MCF 10A (cell line): ENCODE results near the gene LRRC27. TPM values are rescaled to one million over a fixed set of nuclear protein-coding genes. Genes with fewer than 3 reads are reported as not detected.

Experiments used
- BruUV-seq: library from RNA; stranded (reverse); fragments of 400-500 nt; replicated peaks from 2 replicates; lab custom pipeline; 2021; lab: Mats Ljungman, UMichigan
- CTCF ChIA-PET: fragments of 300-600 bp; sonication (Branson Sonifier 250); formaldehyde crosslinking; extraction: SDS; loops from one replicate; lab custom pipeline; 2021; ENCODE audit warnings: antibody characterized with exemption, inconsistent platforms; lab: Yijun Ruan, JAX
- POLR2A ChIA-PET: fragments of 300-600, 350-650 bp; sonication (Branson Sonifier 250); formaldehyde crosslinking; extraction: SDS; loops from one replicate; lab custom pipeline; 2020; ENCODE audit warnings: antibody characterized with exemption, inconsistent platforms; lab: Yijun Ruan, JAX
- DNase-seq: peaks from one replicate; pipeline ENCODE4 v3.0.0-alpha.2; 2018; ENCODE audit not compliant: unreplicated experiment
- H3K27ac Mint-ChIP-seq: one replicate; pipeline ENCODE4 v1.8.0; 2022; ENCODE audit warnings: mild to moderate bottlenecking, low read depth, mixed read lengths; ENCODE audit not compliant: unreplicated experiment
- H3K27me3 Mint-ChIP-seq: one replicate; pipeline ENCODE4 v1.8.0; 2022; ENCODE audit warnings: mixed read lengths; ENCODE audit not compliant: insufficient read depth, unreplicated experiment
- H3K36me3 Mint-ChIP-seq: one replicate; pipeline ENCODE4 v1.8.0; 2022; ENCODE audit warnings: mild to moderate bottlenecking, moderate library complexity, mixed read lengths; ENCODE audit not compliant: insufficient read depth, unreplicated experiment
- H3K4me1 Mint-ChIP-seq: one replicate; pipeline ENCODE4 v1.8.0; 2022; ENCODE audit warnings: mixed read lengths; ENCODE audit not compliant: insufficient read depth, unreplicated experiment
- H3K4me3 Mint-ChIP-seq: one replicate; pipeline ENCODE4 v1.8.0; 2022; ENCODE audit warnings: mild to moderate bottlenecking, moderate library complexity, mixed read lengths; ENCODE audit not compliant: unreplicated experiment
- H3K9me3 Mint-ChIP-seq: one replicate; pipeline ENCODE4 v1.8.0; 2022; ENCODE audit warnings: mixed read lengths; ENCODE audit not compliant: unreplicated experiment
- CTCF ChIP-seq: fragments of 200-600 bp; IDR thresholded peaks from one replicate; pipeline ENCODE4 v1.8.0; 2022; ENCODE audit warnings: antibody characterized with exemption, mild to moderate bottlenecking; ENCODE audit not compliant: unreplicated experiment
- intact Hi-C: fragments of 100-400 bp; cut with micrococcal nuclease; formaldehyde crosslinking; loops from 2 replicates; pipeline ENCODE4 v1.14.1; 2022
- total RNA-seq: library from RNA; stranded (reverse); gene quantifications from 2 replicates; pipeline ENCODE4 v1.2.3, GENCODE V29; 2022

LRRC27 gene
- total RNA-seq, 1 experiment from 2014 or later: 9.1 TPM

- Mint-ChIP-seq H3K36me3 (peaks cover 23% of the 10 kb centered on the region), H3K4me1 (peaks cover 19% of the 10 kb centered on the region), H3K9me3 (no peaks in the 10 kb centered on the region), H3K4me3 (peak overlapping the region; percentile 98), H3K27me3 (no peaks in the 10 kb centered on the region), H3K27ac (peak overlapping the region; percentile 85)
- ChIA-PET POLR2A (interaction anchor here (0.6 to 3.9 kb wide), 5 partner anchors 8 to 554 kb away, joined by 3 to 31 read pairs (median 6); no protein-coding TSS in a partner anchor), CTCF (interaction anchor here (0.6 to 2.0 kb wide), 3 partner anchors 23 to 364 kb away, joined by 3 to 8 read pairs (median 5); no protein-coding TSS in a partner anchor)
- BruUV-seq: no TSS peak
- no peak for DNase-seq
- intact Hi-C loops: no loop called here
- no peak for TF ChIP-seq CTCF
These were observed 1.5 kb upstream of the LRRC27 start for GRCh38 chr10:132330486-132330833.

GRCh38 chr10:132332433-132332754 is 401 bp downstream of the LRRC27 start:
- no peak for TF ChIP-seq CTCF
- ChIA-PET POLR2A (interaction anchor here (0.9 kb wide), 1 partner anchor 13 kb away, joined by 4 read pairs; no protein-coding TSS in a partner anchor), CTCF (no interaction called here)
- Mint-ChIP-seq H3K4me3 (peak overlapping the region; percentile 98), H3K4me1 (peaks cover 14% of the 10 kb centered on the region), H3K27ac (peak overlapping the region; percentile 82), H3K36me3 (peaks cover 7% of the 10 kb centered on the region), H3K27me3 (no peaks in the 10 kb centered on the region), H3K9me3 (no peaks in the 10 kb centered on the region)
- no TSS peak for BruUV-seq
- no peak for DNase-seq
- intact Hi-C loops: no loop called here

GRCh38 chr10:132333386-132333785 is 1.4 kb downstream of the LRRC27 start:
- intact Hi-C loops: no loop called here
- Mint-ChIP-seq H3K36me3 (peaks cover 11% of the 10 kb centered on the region), H3K4me3 (peak overlapping the region; percentile 98), H3K27me3 (no peaks in the 10 kb centered on the region), H3K4me1 (peaks cover 14% of the 10 kb centered on the region), H3K9me3 (no peaks in the 10 kb centered on the region), H3K27ac (peak overlapping the region; percentile 82)
- POLR2A ChIA-PET: no interaction called here
- no TSS peak for BruUV-seq
- DNase-seq: no peak
- no peak for TF ChIP-seq CTCF
- CTCF ChIA-PET: interaction anchor here (0.6 to 1.3 kb wide), 2 partner anchors 20 to 232 kb away, joined by 3 read pairs; no protein-coding TSS in a partner anchor

GRCh38 chr10:132334631-132335188 is 2.7 kb downstream of the LRRC27 start:
- intact Hi-C loops: no loop called here
- no peak overlapping the region for H3K27ac Mint-ChIP-seq
- H3K4me1 Mint-ChIP-seq: peaks cover 8% of the 10 kb centered on the region
- no TSS peak for BruUV-seq
- H3K9me3 Mint-ChIP-seq: no peaks in the 10 kb centered on the region
- no peak for DNase-seq
- peaks cover 21% of the 10 kb centered on the region for H3K36me3 Mint-ChIP-seq
- no peak for TF ChIP-seq CTCF
- H3K4me3 Mint-ChIP-seq: no peak overlapping the region
- CTCF ChIA-PET: interaction anchor here (1.3 kb wide), 1 partner anchor 19 kb away, joined by 3 read pairs; no protein-coding TSS in a partner anchor
- POLR2A ChIA-PET: no interaction called here
- H3K27me3 Mint-ChIP-seq: no peaks in the 10 kb centered on the region
